Calu3 (cell line): ENCODE data around the gene RRAS2. TPM values are rescaled to one million over a fixed set of nuclear protein-coding genes. Genes with fewer than 3 reads are reported as not detected.

Experiments used
- BruUV-seq: library from RNA; stranded (reverse); fragments of 400-500 nt; replicated peaks from 2 replicates; lab custom pipeline; 2021; lab: Mats Ljungman, UMichigan
- CTCF ChIA-PET: fragments of 300-600 bp; sonication (Branson Sonifier 250); formaldehyde crosslinking; loops from one replicate; lab custom pipeline; 2022; ENCODE audit warnings: antibody characterized with exemption; lab: Charles Lee
- DNase-seq: peaks from one replicate; pipeline ENCODE4 v3.0.0; 2022
- H3K27ac Mint-ChIP-seq: one replicate; pipeline ENCODE4 v1.8.0; 2022; ENCODE audit warnings: mixed read lengths; ENCODE audit not compliant: unreplicated experiment
- H3K27me3 Mint-ChIP-seq: one replicate; pipeline ENCODE4 v1.8.0; 2022; ENCODE audit warnings: mixed read lengths; ENCODE audit not compliant: unreplicated experiment
- H3K36me3 Mint-ChIP-seq: one replicate; pipeline ENCODE4 v1.8.0; 2022; ENCODE audit warnings: mild to moderate bottlenecking, moderate library complexity, mixed read lengths; ENCODE audit not compliant: insufficient read depth, unreplicated experiment
- H3K4me1 Mint-ChIP-seq: one replicate; pipeline ENCODE4 v1.8.0; 2022; ENCODE audit warnings: mild to moderate bottlenecking, low read depth, mixed read lengths; ENCODE audit not compliant: unreplicated experiment
- H3K4me3 Mint-ChIP-seq: one replicate; pipeline ENCODE4 v1.8.0; 2022; ENCODE audit warnings: mild to moderate bottlenecking, low read depth, moderate library complexity, mixed read lengths; ENCODE audit not compliant: unreplicated experiment
- H3K9me3 Mint-ChIP-seq: one replicate; pipeline ENCODE4 v1.8.0; 2022; ENCODE audit warnings: low read depth, mixed read lengths; ENCODE audit not compliant: unreplicated experiment
- intact Hi-C: fragments of 100-400 bp; cut with micrococcal nuclease; formaldehyde crosslinking; loops from one replicate; pipeline ENCODE4 v1.10.0; 2022; ENCODE audit not compliant: unreplicated experiment
- total RNA-seq: library from RNA; stranded (reverse); gene quantifications from 2 replicates; pipeline ENCODE4 v1.2.3, GENCODE V29; 2022
- TF ChIP-seq, protein P1 (sequence below): fragments of 200-600 bp; IDR thresholded peaks from one replicate; pipeline ENCODE4 v1.8.0; 2022; ENCODE audit warnings: antibody characterized with exemption; ENCODE audit not compliant: unreplicated experiment

Gene RRAS2
- total RNA-seq, 1 experiment from 2014 or later: 42.8 TPM

DNA sequence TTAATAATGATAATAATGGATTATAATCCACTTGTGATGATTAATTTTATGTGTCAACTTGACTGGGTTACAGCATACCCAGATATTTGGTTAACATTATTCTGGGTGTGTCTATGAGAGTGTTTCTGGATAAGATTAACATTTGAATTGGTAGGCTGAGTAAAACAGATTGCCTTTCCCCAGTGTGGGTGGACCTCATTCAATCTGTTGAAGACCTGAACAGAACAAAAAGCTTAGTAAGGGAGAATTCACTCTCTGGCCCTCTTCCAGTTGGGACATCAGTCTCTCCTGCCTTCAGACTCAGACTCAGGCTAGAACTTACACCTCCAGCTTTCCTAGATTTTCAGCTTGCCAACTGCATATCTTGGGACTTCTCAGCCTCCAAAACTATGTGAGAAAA, 37.3 kb upstream of the RRAS2 start:
- no TSS peak for BruUV-seq
- Mint-ChIP-seq H3K27ac (no peak overlapping the region), H3K27me3 (peaks cover 18% of the 10 kb centered on the region), H3K4me1 (no peaks in the 10 kb centered on the region), H3K4me3 (no peak overlapping the region), H3K36me3 (no peaks in the 10 kb centered on the region), H3K9me3 (no peaks in the 10 kb centered on the region)
- intact Hi-C loops: no loop called here
- CTCF ChIA-PET: no interaction called here
- TF ChIP-seq, protein P1, sequence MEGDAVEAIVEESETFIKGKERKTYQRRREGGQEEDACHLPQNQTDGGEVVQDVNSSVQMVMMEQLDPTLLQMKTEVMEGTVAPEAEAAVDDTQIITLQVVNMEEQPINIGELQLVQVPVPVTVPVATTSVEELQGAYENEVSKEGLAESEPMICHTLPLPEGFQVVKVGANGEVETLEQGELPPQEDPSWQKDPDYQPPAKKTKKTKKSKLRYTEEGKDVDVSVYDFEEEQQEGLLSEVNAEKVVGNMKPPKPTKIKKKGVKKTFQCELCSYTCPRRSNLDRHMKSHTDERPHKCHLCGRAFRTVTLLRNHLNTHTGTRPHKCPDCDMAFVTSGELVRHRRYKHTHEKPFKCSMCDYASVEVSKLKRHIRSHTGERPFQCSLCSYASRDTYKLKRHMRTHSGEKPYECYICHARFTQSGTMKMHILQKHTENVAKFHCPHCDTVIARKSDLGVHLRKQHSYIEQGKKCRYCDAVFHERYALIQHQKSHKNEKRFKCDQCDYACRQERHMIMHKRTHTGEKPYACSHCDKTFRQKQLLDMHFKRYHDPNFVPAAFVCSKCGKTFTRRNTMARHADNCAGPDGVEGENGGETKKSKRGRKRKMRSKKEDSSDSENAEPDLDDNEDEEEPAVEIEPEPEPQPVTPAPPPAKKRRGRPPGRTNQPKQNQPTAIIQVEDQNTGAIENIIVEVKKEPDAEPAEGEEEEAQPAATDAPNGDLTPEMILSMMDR: no peak
- no peak for DNase-seq

DNA sequence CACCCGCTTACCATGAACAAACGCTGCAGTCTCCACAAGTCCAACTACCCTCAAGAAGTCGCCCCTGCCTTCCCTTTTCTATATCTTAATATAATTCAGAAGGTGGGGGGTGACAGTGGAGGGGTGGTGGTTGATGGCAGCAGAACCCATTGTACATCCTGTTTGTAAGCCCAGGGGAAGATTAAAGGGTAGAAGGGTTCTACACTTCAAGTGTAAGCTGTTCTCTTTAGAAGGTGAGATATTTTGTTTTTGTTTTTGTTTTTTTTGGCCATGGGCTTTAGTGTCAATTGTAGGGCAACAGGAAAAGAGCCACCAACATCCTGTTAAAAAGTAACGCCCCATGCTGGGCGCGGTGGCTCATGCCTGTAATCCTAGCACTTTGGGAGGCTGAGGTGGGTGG, 34.9 kb upstream of the RRAS2 start:
- Mint-ChIP-seq H3K27ac (no peak overlapping the region), H3K27me3 (peaks cover 18% of the 10 kb centered on the region), H3K4me1 (no peaks in the 10 kb centered on the region), H3K4me3 (no peak overlapping the region), H3K36me3 (no peaks in the 10 kb centered on the region), H3K9me3 (no peaks in the 10 kb centered on the region)
- TF ChIP-seq, protein P1: no peak
- intact Hi-C loops: no loop called here
- DNase-seq: no peak
- CTCF ChIA-PET: interaction anchor here (0.7 kb wide), 2 partner anchors 25 to 36 kb away, joined by 5 to 8 read pairs; no protein-coding TSS in a partner anchor
- no TSS peak for BruUV-seq

DNA sequence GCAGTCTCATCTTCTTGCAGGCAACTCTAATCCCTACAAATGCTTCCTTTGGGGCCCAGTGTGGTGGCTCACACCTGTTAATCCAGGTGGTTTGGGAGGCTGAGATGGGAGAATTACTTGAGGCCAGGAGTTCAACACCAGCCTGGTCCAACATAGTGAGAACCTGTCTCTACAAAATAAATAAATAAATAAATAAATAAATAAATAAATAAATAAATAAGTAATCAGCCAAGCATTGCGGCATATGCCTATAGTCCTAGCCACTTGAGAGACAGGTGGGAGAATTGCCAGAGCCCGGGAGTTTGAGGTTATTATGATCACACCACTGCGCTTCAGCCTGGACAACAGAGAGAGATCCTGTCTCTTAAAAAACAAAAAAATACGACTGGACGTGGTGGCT, 34.1 kb upstream of the RRAS2 start:
- DNase-seq: no peak
- CTCF ChIA-PET: no interaction called here
- H3K4me1 Mint-ChIP-seq: no peaks in the 10 kb centered on the region

DNA sequence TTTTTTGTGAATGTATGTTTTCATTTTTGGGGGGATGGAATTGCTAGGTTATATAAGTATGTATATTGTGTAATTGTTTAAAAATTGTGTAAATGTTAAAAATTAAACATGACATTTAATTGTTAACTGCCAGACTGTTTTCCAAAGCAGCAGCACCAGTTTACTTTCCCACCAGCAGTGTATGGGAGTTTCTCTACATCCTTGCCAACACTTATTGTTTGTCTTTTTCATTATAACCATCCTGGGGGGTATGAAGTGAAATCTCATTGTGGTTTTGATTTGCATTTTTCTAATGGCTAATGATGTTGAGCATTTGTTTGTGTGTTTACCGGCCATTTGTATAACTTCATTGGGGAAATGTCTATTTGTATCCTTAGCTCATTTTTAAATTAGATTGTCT, 31.7 kb upstream of the RRAS2 start:
- BruUV-seq: no TSS peak
- CTCF ChIA-PET: interaction anchor here (0.7 kb wide), 1 partner anchor 599 kb away, joined by 6 read pairs; no protein-coding TSS in a partner anchor
- peaks cover 21% of the 10 kb centered on the region for H3K27me3 Mint-ChIP-seq
- H3K9me3 Mint-ChIP-seq: peaks cover 2% of the 10 kb centered on the region
- TF ChIP-seq, protein P1: no peak
- no peak overlapping the region for H3K27ac Mint-ChIP-seq
- intact Hi-C loops: no loop called here
- no peaks in the 10 kb centered on the region for H3K36me3 Mint-ChIP-seq
- no peak overlapping the region for H3K4me3 Mint-ChIP-seq
- DNase-seq: no peak
- H3K4me1 Mint-ChIP-seq: no peaks in the 10 kb centered on the region

More for the DNA sequence above, 34.1 kb upstream of the RRAS2 start:
- no peaks in the 10 kb centered on the region for H3K36me3 Mint-ChIP-seq
- no peak overlapping the region for H3K27ac Mint-ChIP-seq
- H3K27me3 Mint-ChIP-seq: peaks cover 18% of the 10 kb centered on the region
- H3K4me3 Mint-ChIP-seq: no peak overlapping the region
- peaks cover 2% of the 10 kb centered on the region for H3K9me3 Mint-ChIP-seq
- no TSS peak for BruUV-seq
- TF ChIP-seq, protein P1: no peak
- intact Hi-C loops: no loop called here
